LNCaP clone FGC (cell line): ENCODE data around the gene VWA3A.
"Not testable (repeated sequence)": the region's sequence is repeated elsewhere in the genome, so short reads cannot be mapped to it uniquely, and the experiment has no call there.

ENCODE experiments used
- DNase-seq: peaks from one replicate; pipeline ENCODE4 v3.0.0-alpha.2; 2011; ENCODE audit warnings: low read depth
- H3K4me3 ChIP-seq: 2 replicates; pipeline ENCODE4 v1.5.1; 2011; ENCODE audit warnings: mild to moderate bottlenecking, low read depth, low read length, control low read depth
- CTCF ChIP-seq: IDR thresholded peaks from 2 replicates; pipeline ENCODE4 v1.5.1; 2012; ENCODE audit warnings: mild to moderate bottlenecking; ENCODE audit not compliant: control insufficient read depth, insufficient read depth; ENCODE audit errors: extremely low read depth

Gene VWA3A

GRCh38 chr16:22194707-22195444, 102.5 kb downstream of the VWA3A start:
- no peak for DNase-seq
- peak overlapping the region; percentile 13; the same call in 1 of the 2 replicates for H3K4me3 ChIP-seq
- TF ChIP-seq CTCF, result no peak

- DNase-seq, result no peak
- peak overlapping the region; percentile 13; the same call in 1 of the 2 replicates for H3K4me3 ChIP-seq
- TF ChIP-seq CTCF, result no peak
These were observed 103.0 kb downstream of the VWA3A start for GRCh38 chr16:22195445-22195694.

GRCh38 chr16:22195695-22196558, 103.6 kb downstream of the VWA3A start:
- TF ChIP-seq CTCF, result peak; percentile 66
- peak overlapping the region; percentile 61 for H3K4me3 ChIP-seq
- DNase-seq, result peak; percentile 60

GRCh38 chr16:22196559-22197168, 104.3 kb downstream of the VWA3A start:
- not testable (repeated sequence) for DNase-seq
- peak overlapping the region; percentile 61 for H3K4me3 ChIP-seq

GRCh38 chr16:22198547-22199293, 106.4 kb downstream of the VWA3A start:
- DNase-seq, result no peak
- TF ChIP-seq CTCF, result no peak
- no peak overlapping the region for H3K4me3 ChIP-seq

- no peak overlapping the region for H3K4me3 ChIP-seq
- no peak for DNase-seq
- no peak for TF ChIP-seq CTCF
These were observed 109.9 kb downstream of the VWA3A start for GRCh38 chr16:22202261-22202637.

GRCh38 chr16:22203091-22203490, 110.8 kb downstream of the VWA3A start:
- TF ChIP-seq CTCF, result no peak
- no peak overlapping the region for H3K4me3 ChIP-seq
- DNase-seq, result no peak
